ENCODE measurements around the gene CNST. TPM values are rescaled to one million over a fixed set of nuclear protein-coding genes. Genes with fewer than 3 reads are reported as not detected.
"Not testable (repeated sequence)": the region's sequence is repeated elsewhere in the genome, so short reads cannot be mapped to it uniquely, and the experiment has no call there.

The CNST gene
- total RNA-seq, 1 experiment from 2014 or later, result 21.0 TPM

DNA sequence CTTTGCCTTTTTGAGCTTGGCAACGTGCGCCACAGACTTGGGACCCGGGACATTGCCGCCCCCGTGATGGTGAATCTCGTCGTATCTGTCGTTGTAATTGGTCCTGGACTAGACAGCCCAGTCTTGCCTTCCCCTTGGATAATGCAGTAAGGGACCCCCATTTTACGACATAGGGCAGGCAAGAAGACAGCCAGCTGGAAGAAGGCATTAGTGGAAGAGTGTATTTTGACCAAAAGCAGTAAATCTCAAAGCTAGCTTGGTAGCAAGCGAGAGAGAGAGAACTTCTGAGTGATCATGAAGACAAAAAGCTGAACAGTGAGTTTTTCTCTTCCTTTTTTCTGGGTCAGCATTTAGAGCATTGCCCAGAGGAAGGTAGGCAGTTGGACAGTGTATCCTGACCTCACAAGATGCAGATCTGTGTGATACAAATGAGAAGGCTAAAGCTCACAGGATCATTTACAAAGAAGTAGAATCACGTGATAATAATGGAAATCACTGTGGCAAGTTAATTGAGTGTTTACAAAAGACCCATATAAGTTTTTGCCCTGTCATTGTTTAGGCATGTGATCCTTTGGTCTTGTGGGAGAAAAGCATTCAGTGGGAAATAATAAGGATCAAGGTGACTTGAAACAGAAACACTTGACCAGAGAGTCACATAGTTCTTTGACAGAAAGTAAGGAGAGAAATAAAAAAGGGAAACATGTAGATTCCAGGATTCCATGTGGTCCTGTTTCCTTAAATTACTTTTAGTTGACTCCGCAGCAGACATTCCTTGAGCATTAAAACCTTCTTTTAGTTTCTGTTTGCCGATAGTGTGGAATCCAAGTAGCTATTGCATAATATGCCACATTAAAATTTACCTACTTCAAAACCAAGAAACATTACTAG lies 66.3 kb downstream of the CNST start:
- no peaks in the 10 kb centered on the region for H3K9me3 ChIP-seq (ENCODE audit: low read depth, low read length, poor library complexity, severe bottlenecking)
- H3K36me3 ChIP-seq (ENCODE audit: insufficient read depth, low read length, poor library complexity, severe bottlenecking), result no peaks in the 10 kb centered on the region
- POLR2A ChIA-PET (ENCODE audit: low non-redundant PET), result no interaction called here
- H3K27ac ChIP-seq (ENCODE audit: low read depth, low read length, poor library complexity, severe bottlenecking), result peak overlapping the region; percentile 52
- peaks cover 20% of the 10 kb centered on the region for H3K4me1 ChIP-seq (ENCODE audit: insufficient read depth, low read length, poor library complexity, severe bottlenecking)
- intact Hi-C loops (cut with micrococcal nuclease; ENCODE audit: unreplicated experiment), result no loop called here
- H3K4me3 ChIP-seq (ENCODE audit: low read depth, low read length, poor library complexity, severe bottlenecking), result no peak overlapping the region
- BruUV-seq (replicated peaks), result no TSS peak
- CTCF ChIA-PET, result no interaction called here
- no peak for DNase-seq (ENCODE audit: low spot score)
- H3K27me3 ChIP-seq (replicated peaks; ENCODE audit: insufficient read depth, low read depth, low read length, poor library complexity), result no peaks in the 10 kb centered on the region
- no peak for TF ChIP-seq EZH2 (IDR thresholded peaks at IDR 0.05; ENCODE audit: borderline replicate concordance, low read depth, low read length, poor library complexity, severe bottlenecking)
- TF ChIP-seq, protein P1, sequence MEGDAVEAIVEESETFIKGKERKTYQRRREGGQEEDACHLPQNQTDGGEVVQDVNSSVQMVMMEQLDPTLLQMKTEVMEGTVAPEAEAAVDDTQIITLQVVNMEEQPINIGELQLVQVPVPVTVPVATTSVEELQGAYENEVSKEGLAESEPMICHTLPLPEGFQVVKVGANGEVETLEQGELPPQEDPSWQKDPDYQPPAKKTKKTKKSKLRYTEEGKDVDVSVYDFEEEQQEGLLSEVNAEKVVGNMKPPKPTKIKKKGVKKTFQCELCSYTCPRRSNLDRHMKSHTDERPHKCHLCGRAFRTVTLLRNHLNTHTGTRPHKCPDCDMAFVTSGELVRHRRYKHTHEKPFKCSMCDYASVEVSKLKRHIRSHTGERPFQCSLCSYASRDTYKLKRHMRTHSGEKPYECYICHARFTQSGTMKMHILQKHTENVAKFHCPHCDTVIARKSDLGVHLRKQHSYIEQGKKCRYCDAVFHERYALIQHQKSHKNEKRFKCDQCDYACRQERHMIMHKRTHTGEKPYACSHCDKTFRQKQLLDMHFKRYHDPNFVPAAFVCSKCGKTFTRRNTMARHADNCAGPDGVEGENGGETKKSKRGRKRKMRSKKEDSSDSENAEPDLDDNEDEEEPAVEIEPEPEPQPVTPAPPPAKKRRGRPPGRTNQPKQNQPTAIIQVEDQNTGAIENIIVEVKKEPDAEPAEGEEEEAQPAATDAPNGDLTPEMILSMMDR (conservative IDR thresholded peaks at IDR 0.05; ENCODE audit: low read depth, low read length), result no peak

DNA sequence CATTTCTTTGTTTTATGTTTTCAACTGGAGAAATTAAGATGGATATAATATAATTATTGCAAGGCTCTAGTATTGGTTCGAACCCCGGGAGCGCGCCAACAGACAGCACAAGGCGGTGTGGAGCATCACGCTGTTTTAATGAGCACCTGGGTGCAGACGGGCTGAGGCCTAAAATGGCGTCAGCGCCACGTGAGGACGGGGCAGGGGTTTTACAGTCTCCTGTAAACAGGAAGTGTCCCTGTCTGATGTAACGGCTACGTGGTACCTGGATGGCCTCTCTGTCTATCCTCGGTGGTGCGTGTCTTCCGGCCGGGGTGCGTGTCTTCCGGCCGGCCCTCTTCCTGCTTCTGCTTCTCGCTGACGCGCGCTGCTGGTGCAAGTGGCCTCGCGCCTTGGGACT lies 68.4 kb downstream of the CNST start:
- H3K4me3 ChIP-seq (ENCODE audit: low read depth, low read length, poor library complexity, severe bottlenecking); POLR2A ChIA-PET (ENCODE audit: low non-redundant PET); H3K27me3 ChIP-seq (replicated peaks; ENCODE audit: insufficient read depth, low read depth, low read length, poor library complexity); H3K36me3 ChIP-seq (ENCODE audit: insufficient read depth, low read length, poor library complexity, severe bottlenecking); CTCF ChIA-PET; BruUV-seq (replicated peaks); H3K9me3 ChIP-seq (ENCODE audit: low read depth, low read length, poor library complexity, severe bottlenecking); DNase-seq (ENCODE audit: low spot score); intact Hi-C loops (cut with micrococcal nuclease; ENCODE audit: unreplicated experiment); H3K27ac ChIP-seq (ENCODE audit: low read depth, low read length, poor library complexity, severe bottlenecking): not testable (repeated sequence)
- peaks cover 20% of the 10 kb centered on the region for H3K4me1 ChIP-seq (ENCODE audit: insufficient read depth, low read length, poor library complexity, severe bottlenecking)

DNA sequence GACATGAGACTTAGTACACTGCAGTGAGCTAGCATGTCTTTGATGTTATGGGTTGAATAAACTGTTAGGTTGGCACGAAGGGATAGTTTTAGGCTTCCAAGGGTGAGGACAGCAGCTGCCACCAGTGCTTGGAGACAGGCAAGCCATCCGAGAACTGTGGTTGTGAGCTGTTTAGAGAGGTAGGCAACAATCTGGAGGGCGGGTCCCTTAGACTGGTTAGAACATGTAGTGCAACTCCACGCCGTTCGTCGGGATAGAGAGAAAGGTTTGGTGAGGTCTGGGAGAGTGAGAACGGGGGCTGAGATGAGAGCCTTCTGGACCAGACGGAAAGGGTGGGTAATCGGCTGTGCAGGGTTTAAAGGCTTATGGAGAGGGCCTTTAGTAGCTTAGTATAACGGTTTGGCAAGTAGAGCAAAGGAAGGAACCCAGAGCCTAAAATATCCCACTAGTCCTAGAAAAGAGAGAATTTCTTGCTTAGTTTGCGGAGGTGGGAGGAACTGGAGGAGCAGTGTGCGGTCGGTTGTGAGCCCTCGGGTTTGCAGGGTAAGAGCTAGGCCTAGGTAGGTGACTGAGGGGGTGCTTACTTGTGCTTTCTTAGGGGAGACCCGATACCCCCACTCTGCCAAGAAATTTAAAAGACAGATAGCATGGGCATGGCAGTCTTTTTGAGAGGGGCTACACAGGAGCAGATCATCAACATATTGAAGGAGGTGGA lies 72.8 kb downstream of the CNST start:
- Histone ChIP-seq H3K4me3 (ENCODE audit: low read depth, low read length, poor library complexity, severe bottlenecking) (no peak overlapping the region), H3K9me3 (ENCODE audit: low read depth, low read length, poor library complexity, severe bottlenecking) (no peaks in the 10 kb centered on the region), H3K36me3 (ENCODE audit: insufficient read depth, low read length, poor library complexity, severe bottlenecking) (peaks cover 2% of the 10 kb centered on the region), H3K27ac (ENCODE audit: low read depth, low read length, poor library complexity, severe bottlenecking) (no peak overlapping the region), H3K4me1 (ENCODE audit: insufficient read depth, low read length, poor library complexity, severe bottlenecking) (peaks cover 3% of the 10 kb centered on the region), H3K27me3 (replicated peaks; ENCODE audit: insufficient read depth, low read depth, low read length, poor library complexity) (no peaks in the 10 kb centered on the region)
- TF ChIP-seq, protein P1 (conservative IDR thresholded peaks at IDR 0.05; ENCODE audit: low read depth, low read length), result no peak
- no peak for TF ChIP-seq EZH2 (IDR thresholded peaks at IDR 0.05; ENCODE audit: borderline replicate concordance, low read depth, low read length, poor library complexity, severe bottlenecking)
- no peak for DNase-seq (ENCODE audit: low spot score)
- ChIA-PET POLR2A (ENCODE audit: low non-redundant PET) (no interaction called here), CTCF (no interaction called here)
- intact Hi-C loops (cut with micrococcal nuclease; ENCODE audit: unreplicated experiment), result no loop called here
- BruUV-seq (replicated peaks), result no TSS peak

Data from A673 (cell line).